HG03139 (cell line): ENCODE results near the gene IKZF1.

ENCODE experiments used
- ATAC-seq: cut with Tn5 transposase; IDR thresholded peaks from one replicate; pipeline ENCODE4 v1.9.1; 2021; ENCODE audit not compliant: unreplicated experiment

IKZF1 gene

DNA sequence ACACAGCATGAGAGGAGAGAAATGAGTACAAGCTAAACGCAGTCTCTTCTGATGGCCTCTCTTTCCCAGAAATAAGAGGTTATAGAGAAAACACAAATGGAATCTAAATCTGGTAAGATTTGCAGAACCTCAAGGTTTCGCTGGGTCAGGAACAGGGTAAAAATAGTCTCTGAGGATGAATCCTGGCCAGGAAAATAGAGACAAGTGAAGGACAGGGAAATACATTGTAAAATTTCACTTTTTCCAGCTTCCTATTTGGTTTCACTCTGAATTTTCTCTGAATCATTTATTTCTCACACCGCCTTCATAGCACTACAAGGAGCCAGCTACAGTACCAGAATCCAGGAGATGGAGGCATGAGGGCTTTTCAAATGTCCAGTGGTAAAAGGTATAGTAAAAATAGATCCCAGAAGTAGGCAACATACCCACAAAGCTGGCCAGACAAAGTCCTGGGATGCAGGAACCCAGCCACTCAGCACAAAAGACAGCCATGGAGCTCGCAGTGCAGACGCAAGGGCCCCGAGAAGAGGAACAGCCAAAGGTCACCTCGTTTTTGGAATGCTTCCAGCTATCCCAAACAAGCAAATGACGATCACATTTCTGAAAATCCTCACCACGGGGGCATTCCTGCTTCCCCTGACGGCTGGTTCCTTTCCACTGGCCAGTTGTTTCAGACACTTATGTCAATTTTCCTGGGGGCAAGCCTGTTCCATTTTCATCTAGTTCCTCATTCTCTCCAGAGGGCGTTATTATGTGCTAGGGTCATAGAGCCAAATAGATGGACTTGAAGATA is 21.5 kb upstream of the IKZF1 start:
- no peak for ATAC-seq

DNA sequence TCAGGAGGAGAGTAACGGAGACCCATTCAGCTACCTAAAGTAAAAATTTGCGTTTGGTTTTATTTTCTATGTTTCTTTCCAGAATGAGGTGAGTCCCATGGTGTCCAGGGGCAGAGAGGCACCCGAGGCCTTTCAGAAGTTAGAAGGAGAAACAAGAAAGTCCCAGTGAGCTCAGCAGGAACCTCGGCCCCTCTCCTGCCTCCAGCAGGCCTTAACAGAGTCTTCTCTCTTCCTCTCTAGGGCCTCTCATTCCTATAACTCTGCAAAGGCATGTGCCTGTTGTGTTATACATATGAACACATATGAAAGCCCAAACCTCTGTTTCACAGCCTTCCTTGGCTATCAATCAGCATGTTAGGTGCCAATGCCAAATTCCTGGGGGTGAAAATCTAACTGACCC is 20.8 kb upstream of the IKZF1 start:
- no peak for ATAC-seq

DNA sequence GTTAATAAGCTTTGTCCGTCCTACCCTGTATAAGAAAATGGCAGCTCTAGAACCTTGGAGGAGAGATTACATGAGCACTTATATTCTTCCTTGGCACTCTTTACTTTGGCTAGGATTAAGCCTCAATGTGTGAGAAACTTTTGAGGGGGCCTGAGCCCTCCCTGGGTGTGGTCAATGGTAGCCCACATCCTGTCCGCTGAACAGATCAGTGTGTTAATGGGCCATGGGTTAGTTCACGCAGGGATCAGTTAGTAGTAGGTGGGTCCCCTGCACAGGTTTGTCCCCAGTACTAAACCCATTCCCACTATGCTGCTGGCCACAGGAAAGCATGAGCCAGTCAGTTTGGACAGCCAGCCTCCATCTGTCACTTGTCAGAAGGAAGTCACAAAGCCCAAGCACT is 20.2 kb upstream of the IKZF1 start:
- no peak for ATAC-seq

DNA sequence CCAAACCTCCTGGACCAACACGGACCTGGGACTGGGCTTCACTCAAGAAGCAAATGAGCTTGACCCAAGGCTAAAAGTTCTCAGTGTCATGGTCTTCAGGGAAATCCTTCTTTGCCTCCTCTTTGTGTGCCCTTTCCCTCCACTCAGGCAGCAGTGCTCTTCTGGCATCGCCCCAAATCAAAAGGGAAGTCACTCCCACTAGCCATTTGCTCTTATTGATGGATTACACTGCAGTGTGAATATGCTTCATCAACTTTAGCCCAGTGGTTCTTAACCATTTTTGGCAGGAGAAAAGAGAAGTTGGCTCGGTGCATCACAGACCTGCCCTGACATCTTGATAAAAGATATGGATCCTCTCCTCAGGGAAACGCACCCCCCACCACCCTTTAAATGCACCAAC is 19.2 kb upstream of the IKZF1 start:
- no peak for ATAC-seq

DNA sequence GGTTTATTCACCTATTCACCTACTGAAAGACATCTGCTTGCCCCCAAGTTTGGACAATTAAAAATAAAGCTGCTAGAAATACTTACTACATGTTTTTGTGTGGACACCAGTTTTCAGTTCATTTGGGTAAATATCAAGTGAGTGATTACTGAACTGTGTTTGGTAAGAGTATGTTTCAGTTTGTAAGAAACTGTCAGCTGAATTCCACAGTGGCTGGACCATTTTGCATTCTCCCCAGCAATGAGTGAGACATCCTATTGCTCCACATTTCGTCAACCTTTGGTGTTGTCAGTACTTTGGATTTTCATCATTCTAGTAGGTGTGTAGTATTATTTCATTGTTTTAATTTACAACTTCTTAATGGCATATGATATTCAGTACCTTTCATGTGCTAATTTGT is 17.4 kb upstream of the IKZF1 start:
- no peak for ATAC-seq

DNA sequence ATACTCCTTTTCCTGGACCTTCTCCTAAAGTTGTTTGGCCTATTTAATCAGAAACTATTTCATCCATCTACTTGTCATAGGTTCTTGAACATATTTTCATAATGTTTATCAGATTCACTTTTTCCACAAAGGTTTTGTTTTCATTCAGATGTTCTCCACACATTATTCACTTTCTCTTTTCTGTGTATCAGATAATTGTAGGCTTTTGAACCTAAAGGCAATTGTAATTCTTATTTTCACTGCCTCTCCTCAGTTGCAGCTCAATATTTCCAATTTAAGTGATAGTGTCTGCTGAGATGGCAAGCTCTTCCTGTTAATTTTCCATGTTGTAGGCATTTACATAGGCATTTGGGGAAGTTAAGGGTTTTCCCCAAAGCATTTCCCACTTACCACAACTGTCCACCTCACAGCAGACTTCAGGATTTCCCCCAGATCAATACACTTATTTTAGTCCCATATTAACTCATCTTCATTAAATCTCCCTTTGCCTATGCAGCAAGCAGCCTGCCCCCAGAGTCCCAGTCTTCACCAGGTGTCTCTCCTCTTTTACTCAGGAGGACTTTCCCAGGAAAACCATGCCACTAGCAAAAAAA is 12.3 kb upstream of the IKZF1 start:
- ATAC-seq: no peak

DNA sequence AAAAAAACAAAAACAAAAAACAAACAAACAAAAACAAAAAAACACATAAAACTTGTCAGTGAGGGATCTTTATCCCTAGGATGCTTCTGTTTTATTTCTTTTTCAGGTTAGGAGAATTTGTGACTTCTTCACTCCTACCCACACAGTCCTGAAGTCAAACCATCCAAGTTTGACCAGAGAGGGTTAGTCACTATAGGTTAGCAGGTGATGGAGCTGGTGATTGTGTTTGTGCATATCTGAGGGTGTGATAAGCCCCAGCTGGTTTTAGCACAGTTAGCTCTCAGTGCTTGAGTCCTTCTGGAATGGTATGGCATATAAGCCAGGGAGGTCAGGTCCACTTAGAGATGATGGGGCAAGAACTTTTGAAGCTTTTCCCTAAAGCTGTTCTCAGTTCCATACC is 11.8 kb upstream of the IKZF1 start:
- no peak for ATAC-seq

DNA sequence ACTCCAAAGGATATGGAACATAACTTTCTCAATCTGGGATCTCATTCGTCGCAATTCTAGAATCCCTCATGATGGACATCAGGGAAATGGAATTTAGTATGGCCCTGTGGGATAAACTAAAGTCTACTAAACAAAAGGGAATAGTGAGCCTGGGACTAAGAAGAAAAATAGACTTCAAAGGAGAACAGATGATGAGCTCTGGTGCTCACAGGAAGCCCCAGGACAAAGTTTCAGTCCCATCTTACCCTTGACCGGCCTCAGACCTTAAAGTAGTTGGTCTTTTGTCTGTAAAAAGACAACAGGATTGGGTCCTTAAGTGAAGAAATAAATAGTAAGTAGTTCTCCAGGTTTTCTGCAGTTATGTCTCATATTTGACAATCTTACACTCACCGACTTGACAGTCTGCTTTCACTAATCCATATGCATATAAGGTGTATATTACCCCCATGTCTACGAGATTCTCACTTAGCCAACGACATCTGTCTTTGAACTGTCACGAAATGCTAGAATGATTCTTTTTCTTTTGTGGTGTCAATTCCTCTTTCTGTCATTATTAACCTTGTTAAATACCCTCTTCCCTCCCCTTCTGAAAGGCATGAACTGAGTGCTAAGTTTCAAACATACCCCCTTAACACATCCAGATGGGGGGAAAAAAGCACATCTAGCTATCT is 10.9 kb upstream of the IKZF1 start:
- no peak for ATAC-seq

DNA sequence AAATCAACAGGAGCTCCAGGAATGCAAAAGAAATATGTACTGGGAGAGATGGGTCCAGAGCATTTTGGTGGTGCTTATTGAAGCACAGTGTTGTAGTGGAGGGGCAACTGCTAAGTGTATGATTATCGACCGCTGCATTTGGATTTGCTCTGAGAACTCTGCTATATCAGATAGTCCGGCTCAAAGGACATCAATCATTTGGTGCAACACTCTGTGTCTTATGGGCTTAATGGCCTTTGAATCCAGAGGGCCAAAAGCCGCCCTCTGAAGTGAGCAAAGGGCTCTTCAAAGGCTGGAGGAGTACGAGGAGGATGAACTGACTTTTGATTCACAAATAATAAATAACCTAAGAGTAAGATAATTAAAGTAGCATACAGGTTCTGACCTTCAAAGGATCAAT is 9.4 kb upstream of the IKZF1 start:
- ATAC-seq: no peak

DNA sequence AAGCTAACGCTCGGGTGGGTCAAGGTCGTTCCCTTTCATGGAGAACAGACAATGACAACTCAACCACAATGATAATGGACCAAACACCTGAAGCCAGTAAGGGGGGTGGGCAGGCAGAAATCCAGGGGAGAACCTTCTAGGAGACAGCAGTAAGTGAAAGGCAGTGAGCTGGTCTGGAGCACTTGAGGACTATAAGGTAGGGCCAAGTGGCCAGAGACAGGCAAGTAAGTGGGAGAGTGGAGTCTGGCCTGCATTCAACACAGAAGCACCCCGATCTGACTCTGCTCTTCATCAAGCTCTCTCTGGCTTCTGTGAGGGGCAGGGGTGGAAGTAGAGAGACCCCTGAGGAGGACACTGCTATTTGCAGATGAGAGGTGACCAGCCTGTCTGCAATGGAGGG is 7.7 kb upstream of the IKZF1 start:
- ATAC-seq: no peak

DNA sequence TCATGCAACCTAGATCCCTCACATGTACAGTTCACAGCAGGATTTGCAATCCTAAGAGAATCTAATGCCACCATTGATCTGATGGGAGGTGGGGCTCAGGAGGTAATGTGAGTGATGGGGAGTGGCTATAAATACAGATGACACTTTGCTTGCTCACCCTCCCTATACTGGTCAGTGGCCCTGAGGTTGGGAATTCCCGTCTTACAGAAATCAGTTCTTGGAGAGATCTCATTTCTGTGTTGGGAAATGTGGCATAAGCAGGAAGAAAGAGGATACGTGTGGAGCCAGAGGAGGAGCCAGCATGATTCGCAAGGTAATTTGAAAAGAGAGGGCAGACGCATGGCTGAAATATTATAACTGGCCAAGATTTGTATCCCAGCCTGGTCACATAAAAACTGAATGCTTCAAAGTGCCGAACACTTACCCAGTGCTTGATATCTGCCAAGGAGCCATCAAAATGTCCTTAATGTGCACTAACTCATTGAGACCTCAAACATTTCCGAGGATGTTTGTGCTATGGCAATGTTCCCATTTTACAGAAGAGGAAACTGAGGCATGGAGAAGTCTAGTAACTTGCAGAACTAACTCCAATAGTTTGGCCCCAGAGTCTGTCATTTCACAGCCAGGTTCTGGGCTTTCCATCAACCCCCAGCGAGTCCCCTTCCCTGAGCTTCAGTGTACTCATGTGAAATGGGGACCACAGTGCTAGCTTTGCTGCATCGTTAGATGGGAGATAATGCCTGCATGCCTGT is 5.5 kb upstream of the IKZF1 start:
- ATAC-seq: no peak

DNA sequence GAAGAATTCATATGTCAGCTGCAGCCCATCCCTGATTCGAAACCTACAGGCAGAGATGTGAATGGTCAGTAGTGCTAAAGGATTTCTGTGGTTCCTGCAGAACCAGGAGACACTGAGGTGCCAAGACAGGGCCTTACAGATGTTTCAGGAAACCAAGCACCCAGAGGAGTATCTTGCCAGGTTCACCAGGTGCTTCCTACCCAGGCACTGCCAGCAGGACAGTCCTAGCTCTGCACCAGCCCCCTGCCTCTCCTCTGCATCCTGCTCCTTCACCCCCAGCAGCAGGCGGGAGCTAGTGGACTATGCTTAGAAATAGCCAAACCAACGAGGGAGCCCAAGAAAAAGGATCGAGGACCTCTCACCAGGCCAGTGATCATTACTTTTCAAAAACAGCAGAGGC is 4.2 kb upstream of the IKZF1 start:
- ATAC-seq: no peak

DNA sequence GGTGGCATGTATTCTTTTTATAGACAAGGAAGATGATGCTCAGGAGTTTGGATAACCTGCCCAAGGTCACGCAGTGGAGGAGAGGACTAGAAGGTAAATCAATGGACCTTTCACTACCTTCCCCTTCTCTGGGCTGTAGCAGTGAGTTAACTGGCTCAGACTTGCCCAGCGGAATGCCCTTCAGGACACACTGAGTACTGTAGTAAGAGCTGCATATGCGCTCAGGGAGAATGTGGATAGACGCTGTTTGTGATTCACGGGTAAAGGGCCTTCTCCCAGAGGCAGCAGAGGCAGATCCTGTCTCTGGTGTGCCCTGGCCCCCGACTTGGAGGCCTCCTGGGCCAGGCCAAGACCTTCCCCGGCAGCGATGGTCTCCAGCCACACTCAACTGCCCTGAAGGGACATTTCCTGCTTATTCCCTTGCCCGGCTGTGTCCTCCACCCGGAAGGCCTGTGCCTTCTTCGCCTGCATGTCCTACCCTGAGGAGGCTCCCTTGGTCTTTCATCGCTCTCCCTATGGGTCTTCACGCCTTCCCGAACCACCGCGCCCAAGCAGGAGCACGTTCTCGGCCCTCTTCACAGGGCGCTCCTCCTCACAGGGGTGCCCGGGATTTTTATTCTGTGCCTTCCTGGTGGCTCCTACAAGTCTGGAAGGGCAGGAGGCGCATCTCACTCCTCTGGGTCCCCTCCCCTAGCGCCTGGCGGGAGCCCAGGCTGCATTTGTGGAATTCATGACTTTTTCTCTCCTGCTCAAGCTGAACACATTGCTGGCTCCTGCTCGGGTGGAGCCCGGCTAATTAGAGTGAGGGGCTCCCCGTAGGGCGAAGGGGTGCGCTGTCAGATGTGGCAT is 1.8 kb upstream of the IKZF1 start:
- ATAC-seq: no peak

DNA sequence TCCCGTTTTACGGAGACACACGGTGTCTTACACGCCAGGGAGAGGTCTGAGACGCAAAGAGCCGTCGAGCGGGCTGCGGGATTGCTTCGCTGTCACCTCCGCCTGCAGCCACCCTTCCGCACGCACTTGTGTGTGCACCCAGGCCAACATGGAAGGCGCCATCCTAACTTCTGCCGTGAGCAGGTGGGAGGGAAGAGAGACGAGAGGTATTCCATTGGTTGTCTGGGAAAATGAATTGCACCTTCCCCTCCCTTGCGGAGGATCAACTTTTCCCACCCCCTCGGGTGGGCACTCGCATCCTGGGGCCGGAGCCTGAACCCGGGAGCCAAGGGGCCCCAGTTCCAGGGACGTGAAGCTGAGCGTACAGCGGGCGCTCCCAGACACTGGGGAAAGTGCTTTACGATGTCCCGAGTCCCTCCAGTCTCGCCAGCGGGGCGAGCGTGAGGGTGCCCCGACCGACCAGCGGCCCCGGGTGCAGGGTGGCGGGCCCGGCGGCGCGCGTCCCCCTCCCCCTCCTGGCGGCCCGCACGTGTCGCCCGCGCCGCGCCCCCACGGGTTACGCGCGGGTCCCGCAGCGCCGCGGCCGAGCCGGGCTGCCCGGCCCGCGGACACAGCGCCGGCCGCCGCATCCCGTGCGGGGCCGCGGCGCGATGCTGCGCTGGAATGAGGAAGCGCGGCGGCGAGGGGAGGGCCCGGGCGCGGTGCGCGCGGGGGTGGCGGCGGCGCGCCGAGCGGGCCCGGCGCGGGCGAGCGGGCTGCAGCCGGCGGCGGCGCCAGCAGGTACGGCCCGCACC is 984 bp upstream of the IKZF1 start:
- ATAC-seq: peak; percentile 15

DNA sequence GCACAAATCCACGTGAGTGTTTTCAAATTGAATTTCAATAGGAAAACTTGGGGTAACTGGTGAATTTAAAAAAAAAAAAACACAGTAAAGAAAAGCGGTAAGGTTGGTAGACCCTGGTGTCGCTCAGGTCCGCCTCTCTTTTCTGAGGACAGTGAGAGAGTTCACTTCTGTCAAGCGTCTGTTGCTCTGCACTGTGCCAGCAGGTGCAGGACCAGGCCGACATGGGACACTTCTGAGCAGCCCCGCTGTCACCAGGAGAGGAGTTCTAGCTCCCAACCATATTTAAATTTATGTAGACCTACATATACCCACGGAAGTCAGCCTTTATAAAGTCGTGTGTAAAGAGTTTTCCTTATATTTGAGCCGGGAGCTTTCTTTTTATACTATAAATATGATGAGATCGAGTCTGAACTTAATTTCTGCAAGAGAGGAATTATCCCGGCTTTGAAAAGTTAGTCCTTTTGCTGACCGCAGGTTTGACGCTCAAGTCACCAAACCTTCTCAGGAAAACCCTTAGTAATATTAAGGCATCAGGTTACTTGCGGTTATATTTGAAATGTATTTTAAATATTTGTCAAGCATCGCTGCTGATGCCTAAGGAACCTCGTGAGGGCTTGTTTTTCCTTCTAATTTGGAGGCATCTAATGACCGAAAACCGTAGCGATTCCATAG is 531 bp downstream of the IKZF1 start:
- peak; percentile 34 for ATAC-seq

DNA sequence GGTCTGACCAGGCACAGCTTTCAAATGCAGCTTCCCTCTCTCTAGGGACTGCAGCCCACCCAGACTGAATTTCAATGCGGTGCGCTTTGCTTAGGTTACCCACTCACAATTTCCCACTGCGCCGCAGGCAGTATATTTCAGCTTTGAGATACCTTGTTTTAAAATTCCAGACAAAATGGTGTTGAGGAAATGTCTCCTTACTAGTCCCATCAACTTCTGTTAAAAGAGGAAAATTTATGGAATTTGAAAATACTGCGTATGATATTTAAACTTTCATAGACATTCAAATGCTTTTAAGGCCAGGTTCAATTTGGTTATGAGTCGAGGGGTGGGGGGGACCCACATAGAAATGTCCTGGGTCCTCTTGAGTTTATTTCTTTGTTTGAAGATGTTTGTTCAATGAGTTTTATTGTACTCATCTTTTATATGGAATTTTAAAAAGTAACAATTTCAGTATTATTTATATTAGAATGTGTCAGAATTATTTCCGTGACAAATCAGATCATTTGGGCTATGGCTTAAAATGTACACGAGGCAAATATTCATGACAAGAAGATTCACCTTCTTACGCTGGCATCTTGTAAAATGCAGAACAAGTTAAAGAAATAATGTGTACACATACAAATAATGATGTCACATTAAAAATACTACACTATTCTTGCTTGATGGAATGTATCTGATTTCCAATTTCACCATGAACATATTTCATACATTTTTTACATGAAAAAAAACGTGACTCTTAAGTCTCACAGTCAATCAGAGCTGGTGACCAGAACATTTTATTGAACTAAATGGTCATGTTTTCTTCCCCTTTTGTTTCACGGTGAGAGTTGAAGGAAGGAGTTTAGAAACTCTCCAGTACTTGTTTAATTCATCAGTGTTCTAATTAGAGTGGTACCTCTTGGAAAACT is 1.3 kb downstream of the IKZF1 start:
- no peak for ATAC-seq

DNA sequence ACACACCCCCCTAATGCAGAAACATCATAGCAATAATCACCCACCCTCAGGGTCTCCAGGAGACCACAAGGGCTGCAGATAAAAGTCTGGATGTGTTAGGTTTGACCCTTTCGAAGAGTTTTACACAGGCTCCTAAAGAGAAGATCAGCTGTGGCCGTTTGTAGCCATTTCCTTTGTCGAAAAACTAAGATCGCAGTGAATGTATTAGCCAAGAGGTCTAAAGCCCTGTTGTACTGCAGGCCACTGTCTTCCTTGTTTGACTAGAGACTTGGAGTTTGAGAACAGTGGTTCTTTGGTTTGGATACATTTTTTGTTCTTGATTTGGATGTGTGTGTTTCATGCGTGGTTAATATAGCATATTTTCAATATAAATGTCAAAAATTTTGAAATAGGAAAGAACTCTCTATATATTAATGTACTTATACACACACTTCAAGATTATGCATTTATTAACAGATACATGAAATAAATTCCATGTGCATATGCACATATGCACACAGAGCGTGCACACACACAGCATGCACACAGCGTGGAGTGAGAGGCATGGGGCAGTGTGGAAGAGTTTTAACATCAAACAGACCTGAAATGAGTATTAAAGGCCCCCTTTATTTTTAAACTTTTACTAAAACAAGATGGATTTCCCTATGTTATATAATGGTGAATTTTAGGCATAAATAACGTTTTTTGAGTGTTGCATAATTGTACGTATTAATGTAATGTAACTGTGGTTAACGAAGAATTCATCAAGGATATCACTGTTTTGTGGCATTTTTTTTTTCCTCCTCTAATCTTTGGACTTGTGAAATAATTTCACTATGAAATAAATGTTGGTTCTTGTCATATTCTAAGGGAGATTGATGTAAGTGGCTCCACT is 2.2 kb downstream of the IKZF1 start:
- ATAC-seq: no peak
